Testis (tissue), 3 donors: Measurements from ENCODE around the gene MEIS2. TPM values are rescaled to one million over a fixed set of nuclear protein-coding genes. Genes with fewer than 3 reads are reported as not detected.

ENCODE experiments used
- DNase-seq: peaks from one replicate; pipeline ENCODE4 v3.0.0-alpha.2; 2019
- H3K27ac ChIP-seq, 2 donors: fragments of 200-600 bp; sonication (generic); one replicate each; pipeline ENCODE4 v1.5.1; 2019
- H3K27me3 ChIP-seq: fragments of 200-600 bp; sonication (generic); one replicate; pipeline ENCODE4 v1.5.1; 2019
- H3K36me3 ChIP-seq: fragments of 200-600 bp; sonication (generic); one replicate; pipeline ENCODE4 v1.5.1; 2017; ENCODE audit warnings: low read depth; ENCODE audit errors: missing control alignments
- H3K4me1 ChIP-seq: fragments of 200-600 bp; sonication (generic); one replicate; pipeline ENCODE4 v1.5.1; 2019
- H3K4me3 ChIP-seq, 2 donors: fragments of 200-600 bp; sonication (generic); one replicate each; pipeline ENCODE4 v1.5.1; 2017 to 2019
- H3K9me3 ChIP-seq: fragments of 200-600 bp; sonication (generic); one replicate; pipeline ENCODE4 v1.5.1; 2017
- CTCF ChIP-seq, 3 experiments: fragments of 450-650 bp in 2 of 3; fragments of 200-600 bp in 1 of 3; sonication (generic) in 1 of 3; IDR thresholded peaks; one replicate each; pipeline ENCODE4 v1.5.1; 2016 to 2019; ENCODE audit warnings: antibody characterized with exemption in 3 of 3, mild to moderate bottlenecking in 2 of 3, moderate library complexity in 1 of 3
- POLR2A ChIP-seq: fragments of 450-650 bp; IDR thresholded peaks from one replicate; pipeline ENCODE4 v1.6.1; 2017; ENCODE audit warnings: antibody characterized with exemption, mild to moderate bottlenecking, moderate library complexity
- WGBS, 2 donors: methylation state at CpG; one replicate each; pipeline ENCODE4 v1.1.5; 2018; 5-methylcytosine and 5-hydroxymethylcytosine counted together
- intact Hi-C: fragments of 100-400 bp; cut with DNase I; formaldehyde crosslinking; loops from one replicate; pipeline ENCODE4 v1.15.1; 2023; ENCODE audit warnings: low total_unique reads
- polyA plus RNA-seq: library from polyadenylated mRNA; stranded (reverse); fragments of 350-450 nt; fragmentation: Illumina TruSeq; extraction: RNeasy Lipid Tissue Mini Kit (QIAGEN cat#74804); gene quantifications from one replicate; pipeline ENCODE4 v1.2.3, GENCODE V29; 2014; ENCODE audit warnings: low read depth, low replicate concordance; ENCODE audit not compliant: insufficient read depth
- total RNA-seq, 2 donors: library from RNA; depleted of rRNA; stranded (reverse); fragments of >200 nt; gene quantifications; one replicate each; pipeline ENCODE4 v1.2.3, GENCODE V29; 2016

MEIS2 gene
- total and polyA plus RNA-seq, 3 donors from 2014 or later = 7.0 to 19.4 (median 15.7) TPM

GRCh38 chr15:37044915-37045648, 55.3 kb downstream of the MEIS2 start:
- TF ChIP-seq POLR2A (no peak), CTCF (IDR thresholded peaks at IDR 0.05) (no peak)
- H3K4me1 ChIP-seq = no peaks in the 10 kb centered on the region
- H3K4me3 ChIP-seq = no peak overlapping the region
- no peaks in the 10 kb centered on the region for H3K27me3 ChIP-seq
- intact Hi-C loops = no loop called here
- no peaks in the 10 kb centered on the region for H3K36me3 ChIP-seq
- H3K27ac ChIP-seq = no peak overlapping the region
- 80 to 92% methylated on average over 5 of the region's 5 CpGs for WGBS, 2 donors
- no peak for DNase-seq
- no peaks in the 10 kb centered on the region for H3K9me3 ChIP-seq

GRCh38 chr15:37041836-37042235, 58.5 kb downstream of the MEIS2 start:
- no peak for DNase-seq
- TF ChIP-seq CTCF (IDR thresholded peaks at IDR 0.05) = no peak
- TF ChIP-seq POLR2A = no peak
- Histone ChIP-seq H3K27me3 (no peaks in the 10 kb centered on the region), H3K9me3 (no peaks in the 10 kb centered on the region), H3K27ac (no peak overlapping the region), H3K4me1 (no peaks in the 10 kb centered on the region), H3K4me3 (no peak overlapping the region), H3K36me3 (no peaks in the 10 kb centered on the region)
- whole genome bisulfite sequencing, 2 donors = 85 to 90% methylated on average over 4 of the region's 4 CpGs
- intact Hi-C loops = no loop called here

GRCh38 chr15:37041042-37041441, 59.3 kb downstream of the MEIS2 start:
- Histone ChIP-seq H3K36me3 (no peaks in the 10 kb centered on the region), H3K4me3 (no peak overlapping the region), H3K27ac (no peak overlapping the region), H3K9me3 (no peaks in the 10 kb centered on the region), H3K27me3 (no peaks in the 10 kb centered on the region), H3K4me1 (no peaks in the 10 kb centered on the region)
- TF ChIP-seq POLR2A (no peak), CTCF (IDR thresholded peaks at IDR 0.05) (no peak)
- WGBS, 2 donors = 97% methylated on average over 1 of the region's 1 CpG; no CpG with 5 or more reads in 1 of the 2 donors
- intact Hi-C loops = no loop called here
- no peak for DNase-seq

GRCh38 chr15:37040072-37040742, 60.1 kb downstream of the MEIS2 start:
- Histone ChIP-seq H3K27ac (no peak overlapping the region), H3K4me1 (no peaks in the 10 kb centered on the region), H3K27me3 (no peaks in the 10 kb centered on the region), H3K4me3 (no peak overlapping the region), H3K36me3 (no peaks in the 10 kb centered on the region), H3K9me3 (no peaks in the 10 kb centered on the region)
- 82 to 83% methylated on average over 4 of the region's 4 CpGs for WGBS, 2 donors
- intact Hi-C loops = no loop called here
- DNase-seq = no peak
- TF ChIP-seq CTCF (IDR thresholded peaks at IDR 0.05) = no peak
- no peak for TF ChIP-seq POLR2A
